Upper lobe of right lung (tissue), 1 donor: ENCODE measurements around the gene INPPL1. TPM values are rescaled to one million over a fixed set of nuclear protein-coding genes. Genes with fewer than 3 reads are reported as not detected.

Source experiments
- ATAC-seq: fragments of 200-7000 bp; cut with Tn5 transposase; one replicate; pipeline ENCODE4 v1.9.1; 2020; ENCODE audit warnings: mild to moderate bottlenecking, moderate library complexity
- DNase-seq: peaks from one replicate; pipeline ENCODE4 v3.0.0-alpha.2; 2020
- H3K27ac ChIP-seq: fragments of 200-600 bp; one replicate; pipeline ENCODE4 v1.8.0; 2022
- H3K27me3 ChIP-seq: fragments of 200-600 bp; one replicate; pipeline ENCODE4 v1.8.0; 2022; ENCODE audit warnings: mild to moderate bottlenecking
- H3K36me3 ChIP-seq: fragments of 200-600 bp; one replicate; pipeline ENCODE4 v1.8.0; 2022
- H3K4me1 ChIP-seq: fragments of 200-600 bp; one replicate; pipeline ENCODE4 v1.8.0; 2022
- H3K4me3 ChIP-seq: fragments of 200-600 bp; one replicate; pipeline ENCODE4 v1.8.0; 2022; ENCODE audit warnings: mild to moderate bottlenecking
- H3K9me3 ChIP-seq: fragments of 200-600 bp; one replicate; pipeline ENCODE4 v1.8.0; 2022
- CTCF ChIP-seq: fragments of 200-600 bp; IDR thresholded peaks from one replicate; pipeline ENCODE4 v1.8.0; 2022; ENCODE audit warnings: antibody characterized with exemption
- intact Hi-C: fragments of 100-400 bp; cut with DNase I; formaldehyde crosslinking; loops from one replicate; pipeline ENCODE4 v1.11.0; 2022
- total RNA-seq: library from RNA; stranded (reverse); fragmentation: NEBNext Ultra II Directional; extraction: Animal tissue kit (Norgen Biotek cat#: 25700); gene quantifications from one replicate; pipeline ENCODE4 v1.2.1, GENCODE V29; 2021
- donor health status: DM: no; HTN: yes; CAD: no; lungs with severe emphysema.

INPPL1 gene
- total RNA-seq, 1 donor from 2014 or later, result 146 TPM

GRCh38 chr11:72233773-72234513 is 9.4 kb downstream of the INPPL1 start:
- Histone ChIP-seq H3K9me3 (no peaks in the 10 kb centered on the region), H3K27me3 (no peaks in the 10 kb centered on the region), H3K4me3 (no peak overlapping the region), H3K36me3 (peaks cover 84% of the 10 kb centered on the region), H3K27ac (no peak overlapping the region), H3K4me1 (peaks cover 8% of the 10 kb centered on the region)
- ATAC-seq (no peak), DNase-seq (peak; percentile 29)
- no peak for TF ChIP-seq CTCF
- intact Hi-C loops, result no loop called here

GRCh38 chr11:72234514-72234830 is 9.9 kb downstream of the INPPL1 start:
- no peak for TF ChIP-seq CTCF
- H3K9me3 ChIP-seq, result no peaks in the 10 kb centered on the region
- DNase-seq, result no peak
- peaks cover 13% of the 10 kb centered on the region for H3K4me1 ChIP-seq
- ATAC-seq, result no peak
- no peaks in the 10 kb centered on the region for H3K27me3 ChIP-seq
- no peak overlapping the region for H3K27ac ChIP-seq
- no peak overlapping the region for H3K4me3 ChIP-seq
- intact Hi-C loops, result no loop called here
- peaks cover 78% of the 10 kb centered on the region for H3K36me3 ChIP-seq

GRCh38 chr11:72234920-72235319 is 10.4 kb downstream of the INPPL1 start:
- TF ChIP-seq CTCF, result no peak
- H3K36me3 ChIP-seq, result peaks cover 74% of the 10 kb centered on the region
- peaks cover 14% of the 10 kb centered on the region for H3K4me1 ChIP-seq
- intact Hi-C loops, result no loop called here
- H3K27me3 ChIP-seq, result no peaks in the 10 kb centered on the region
- H3K27ac ChIP-seq, result no peak overlapping the region
- no peak overlapping the region for H3K4me3 ChIP-seq
- ATAC-seq (no peak), DNase-seq (peak; percentile 61)
- no peaks in the 10 kb centered on the region for H3K9me3 ChIP-seq

- no peak overlapping the region for H3K27ac ChIP-seq
- no peak overlapping the region for H3K4me3 ChIP-seq
- DNase-seq (peak; percentile 47), ATAC-seq (no peak)
- peaks cover 68% of the 10 kb centered on the region for H3K36me3 ChIP-seq
- H3K27me3 ChIP-seq, result peaks cover 3% of the 10 kb centered on the region
- H3K9me3 ChIP-seq, result no peaks in the 10 kb centered on the region
- no peak for TF ChIP-seq CTCF
- peaks cover 19% of the 10 kb centered on the region for H3K4me1 ChIP-seq
- intact Hi-C loops, result no loop called here
Measured at GRCh38 chr11:72235351-72236057, 10.9 kb downstream of the INPPL1 start.

GRCh38 chr11:72236083-72236697 is 11.6 kb downstream of the INPPL1 start:
- peaks cover 10% of the 10 kb centered on the region for H3K27me3 ChIP-seq
- H3K27ac ChIP-seq, result no peak overlapping the region
- ATAC-seq (no peak), DNase-seq (no peak)
- no peak for TF ChIP-seq CTCF
- intact Hi-C loops, result no loop called here
- no peaks in the 10 kb centered on the region for H3K9me3 ChIP-seq
- H3K4me1 ChIP-seq, result peaks cover 26% of the 10 kb centered on the region
- peaks cover 61% of the 10 kb centered on the region for H3K36me3 ChIP-seq
- H3K4me3 ChIP-seq, result no peak overlapping the region
